HepG2 (cell line): ENCODE results near the gene DHRS4L2. TPM values are rescaled to one million over a fixed set of nuclear protein-coding genes. Genes with fewer than 3 reads are reported as not detected.
"Not testable (repeated sequence)": the region's sequence is repeated elsewhere in the genome, so short reads cannot be mapped to it uniquely, and the experiment has no call there.

Source experiments
- ARNTL ChIP-seq: sonication (generic); formaldehyde crosslinking; IDR thresholded peaks from 2 replicates; pipeline ENCODE4 v1.4.0; 2020; ENCODE audit warnings: mild to moderate bottlenecking, missing genetic modification reagents
- FOXP1 ChIP-seq, 2 experiments: fragments of 450-650 bp in 1 of 2; IDR thresholded peaks; 2 replicates each; pipeline ENCODE4 v1.6.1; 2017 to 2018; ENCODE audit warnings: antibody characterized with exemption in 1 of 2
- HDAC1 ChIP-seq: sonication (generic); formaldehyde crosslinking; IDR thresholded peaks from 2 replicates; pipeline ENCODE4 v1.5.1; 2020; ENCODE audit warnings: mild to moderate bottlenecking, missing genetic modification reagents
- HNF1A ChIP-seq, 2 experiments: sonication (generic) in 1 of 2; formaldehyde crosslinking in 1 of 2; IDR thresholded peaks; 2 replicates each; pipeline versions ENCODE4 v1.4.0 to v1.6.1; 2016 to 2020; ENCODE audit warnings: borderline replicate concordance in 1 of 2, low read depth in 1 of 2, mild to moderate bottlenecking in 1 of 2, missing genetic modification reagents in 1 of 2
- HOMEZ ChIP-seq: IDR thresholded peaks from 2 replicates; pipeline ENCODE4 v1.6.1; 2016; ENCODE audit warnings: low read depth
- JUN ChIP-seq: sonication (generic); formaldehyde crosslinking; IDR thresholded peaks from 2 replicates; pipeline ENCODE4 v1.4.0; 2020; ENCODE audit warnings: mild to moderate bottlenecking, missing genetic modification reagents
- ZNF205 ChIP-seq: IDR thresholded peaks from 2 replicates; pipeline ENCODE4 v1.6.1; 2018; ENCODE audit warnings: missing biosample characterization, missing genetic modification reagents
- ZNF431 ChIP-seq: sonication (generic); formaldehyde crosslinking; IDR thresholded peaks from 2 replicates; pipeline ENCODE4 v1.9.0; 2022; ENCODE audit warnings: missing genetic modification reagents, low read depth, mild to moderate bottlenecking, borderline replicate concordance
- ZNF609 ChIP-seq: sonication (generic); formaldehyde crosslinking; IDR thresholded peaks from 2 replicates; pipeline ENCODE4 v1.4.0; 2020; ENCODE audit warnings: mild to moderate bottlenecking, missing genetic modification reagents, borderline replicate concordance
- ZNF724P ChIP-seq: sonication (generic); formaldehyde crosslinking; IDR thresholded peaks from 2 replicates; pipeline ENCODE4 v1.8.0; 2022; ENCODE audit warnings: missing genetic modification reagents, borderline replicate concordance
- polyA plus RNA-seq, 8 experiments: library from polyadenylated mRNA; depleted of rRNA in 3 of 8; stranded (reverse) in 7 of 8; unstranded in 1 of 8; fragments of >200 nt; fragmentation: Illumina TruSeq in 4 of 8; extraction: Trizol in 4 of 8; gene quantifications; 2 replicates each; pipeline versions ENCODE4 v1.2.1 to v1.2.3, GENCODE V29; 2011 to 2016; ENCODE audit warnings: low read depth in 4 of 8, missing spikeins in 1 of 8, mixed read lengths in 1 of 8; ENCODE audit not compliant: insufficient read depth in 1 of 8
- total RNA-seq, 5 experiments: library from RNA; depleted of rRNA; stranded (reverse); fragments of >200 nt; fragmentation: Illumina TruSeq; extraction: Trizol; gene quantifications; 2 replicates each; pipeline ENCODE4 v1.2.3, GENCODE V29; 2016; ENCODE audit warnings: low read depth in 1 of 5
- TF ChIP-seq, protein P1 (sequence below): sonication (generic); formaldehyde crosslinking; IDR thresholded peaks from 2 replicates; pipeline ENCODE4 v1.4.0; 2020; ENCODE audit warnings: missing genetic modification reagents
- TF ChIP-seq, protein P2 (sequence below): sonication (generic); formaldehyde crosslinking; conservative IDR thresholded peaks from 2 replicates; pipeline ENCODE4 v1.8.0; 2022; ENCODE audit warnings: mild to moderate bottlenecking, moderate library complexity, missing genetic modification reagents

The DHRS4L2 gene
- total and polyA plus RNA-seq, 2 of the 13 experiments (the other 11 are each of a cell fraction or from before 2014, with no cell fraction given): 24.7 to 38.2 TPM

DNA sequence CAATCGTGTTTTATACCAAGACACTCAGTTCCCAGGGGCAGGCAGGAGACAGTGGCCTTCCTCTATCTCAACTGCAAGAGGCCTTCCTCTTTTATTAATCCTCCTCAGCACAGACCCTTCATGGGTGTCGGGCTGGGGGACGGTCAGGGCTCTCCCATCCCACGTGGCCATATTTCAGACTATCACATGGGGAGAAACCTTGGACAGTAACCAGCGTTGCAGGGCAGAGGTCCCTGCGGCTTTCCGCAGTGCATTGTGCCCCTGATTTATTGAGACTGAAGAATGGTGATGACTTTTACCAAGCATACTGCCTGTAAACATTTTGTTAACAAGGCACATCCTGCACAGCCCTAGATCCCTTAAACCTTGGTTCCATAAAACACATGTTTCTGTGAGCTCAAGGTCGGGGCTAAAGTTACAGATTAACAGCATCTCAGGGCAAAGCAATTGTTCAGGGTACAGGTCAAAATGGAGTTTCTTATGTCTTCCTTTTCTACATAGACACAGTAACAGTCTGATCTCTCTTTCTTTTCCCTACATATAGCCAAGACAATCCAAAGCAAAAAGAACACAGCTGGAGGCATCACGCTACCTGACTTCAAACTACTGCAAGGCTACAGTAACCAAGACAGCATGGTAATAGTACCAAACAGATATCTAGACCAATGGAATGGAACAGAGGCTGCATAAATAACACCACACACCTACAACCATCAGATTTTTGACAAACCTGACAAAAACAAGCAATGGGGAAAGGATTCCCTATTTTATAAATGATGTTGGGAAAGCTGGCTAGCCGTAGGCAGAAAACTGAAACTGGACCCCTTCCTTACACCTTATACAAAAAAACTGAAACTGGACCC, 6.5 kb upstream of the DHRS4L2 start (continued):
- TF ChIP-seq HOMEZ (CRISPR knock-in tag) (peak; percentile 96), ARNTL (CRISPR knock-in tag) (peak; percentile 77; the same call in 1 of the 2 replicates), ZNF205 (0 out of 2 replicates have a peak, but pooled peaks have one; percentile 20), ZNF431 (peak; percentile 24), ZNF724P (CRISPR knock-in tag) (peak; percentile 75; the same call in 1 of the 2 replicates), HNF1A (IDR thresholded peaks at IDR 0.05; ENCODE audit: low read depth) (peak; percentile 88), HNF1A (CRISPR knock-in tag; IDR thresholded peaks at IDR 0.05; ENCODE audit: borderline replicate concordance) (peak; percentile 94), JUN (0 out of 2 replicates have a peak, but pooled peaks have one; percentile 17), ZNF609 (peak; percentile 67; the same call in 1 of the 2 replicates), HDAC1 (CRISPR knock-in tag) (peak; percentile 72; the same call in 1 of the 2 replicates), FOXP1 (CRISPR knock-in tag; IDR thresholded peaks at IDR 0.05) (peak; percentile 89)
- TF ChIP-seq, protein P1, sequence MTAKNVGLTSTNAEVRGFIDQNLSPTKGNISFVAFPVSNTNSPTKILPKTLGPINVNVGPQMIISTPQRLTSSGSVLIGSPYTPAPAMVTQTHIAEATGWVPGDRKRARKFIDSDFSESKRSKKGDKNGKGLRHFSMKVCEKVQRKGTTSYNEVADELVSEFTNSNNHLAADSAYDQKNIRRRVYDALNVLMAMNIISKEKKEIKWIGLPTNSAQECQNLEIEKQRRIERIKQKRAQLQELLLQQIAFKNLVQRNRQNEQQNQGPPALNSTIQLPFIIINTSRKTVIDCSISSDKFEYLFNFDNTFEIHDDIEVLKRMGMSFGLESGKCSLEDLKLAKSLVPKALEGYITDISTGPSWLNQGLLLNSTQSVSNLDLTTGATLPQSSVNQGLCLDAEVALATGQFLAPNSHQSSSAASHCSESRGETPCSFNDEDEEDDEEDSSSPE: 0 out of 2 replicates have a peak, but pooled peaks have one; percentile 51
- TF ChIP-seq, protein P2, sequence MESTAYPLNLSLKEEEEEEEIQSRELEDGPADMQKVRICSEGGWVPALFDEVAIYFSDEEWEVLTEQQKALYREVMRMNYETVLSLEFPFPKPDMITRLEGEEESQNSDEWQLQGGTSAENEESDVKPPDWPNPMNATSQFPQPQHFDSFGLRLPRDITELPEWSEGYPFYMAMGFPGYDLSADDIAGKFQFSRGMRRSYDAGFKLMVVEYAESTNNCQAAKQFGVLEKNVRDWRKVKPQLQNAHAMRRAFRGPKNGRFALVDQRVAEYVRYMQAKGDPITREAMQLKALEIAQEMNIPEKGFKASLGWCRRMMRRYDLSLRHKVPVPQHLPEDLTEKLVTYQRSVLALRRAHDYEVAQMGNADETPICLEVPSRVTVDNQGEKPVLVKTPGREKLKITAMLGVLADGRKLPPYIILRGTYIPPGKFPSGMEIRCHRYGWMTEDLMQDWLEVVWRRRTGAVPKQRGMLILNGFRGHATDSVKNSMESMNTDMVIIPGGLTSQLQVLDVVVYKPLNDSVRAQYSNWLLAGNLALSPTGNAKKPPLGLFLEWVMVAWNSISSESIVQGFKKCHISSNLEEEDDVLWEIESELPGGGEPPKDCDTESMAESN (CRISPR knock-in tag): 0 out of 2 replicates have a peak, but pooled peaks have one; percentile 53
- TF ChIP-seq FOXP1 (IDR thresholded peaks at IDR 0.05): not testable (repeated sequence)
